Measurements from ENCODE around the gene CCL23.
"Not testable (repeated sequence)": the region's sequence is repeated elsewhere in the genome, so short reads cannot be mapped to it uniquely, and the experiment has no call there.

CCL23 gene

DNA sequence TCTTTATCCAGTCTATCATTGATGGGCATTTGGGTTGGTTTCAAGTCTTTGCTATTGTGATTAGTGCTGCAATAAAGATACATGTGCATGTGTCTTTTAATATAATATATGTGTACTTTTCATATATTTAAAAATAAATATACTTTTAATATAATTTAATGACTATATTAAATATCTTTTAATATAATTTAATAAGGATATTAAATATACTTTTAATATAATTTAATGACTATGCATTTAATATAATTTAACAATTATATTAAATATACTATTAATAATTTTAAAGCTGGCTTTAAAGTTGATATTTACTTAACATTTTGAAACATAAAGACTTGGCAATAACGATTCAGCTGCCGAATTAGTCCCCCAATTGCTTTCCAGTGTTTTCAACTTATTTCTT lies 1.2 kb downstream of the CCL23 start:
- CTCF ChIA-PET = interaction anchor here (0.7 kb wide), 1 partner anchor 39 kb away, joined by 3 read pairs; no protein-coding TSS in a partner anchor
- TF ChIP-seq HDGF (IDR thresholded peaks at IDR 0.05; ENCODE audit: borderline replicate concordance) (no peak), FOXM1 (IDR thresholded peaks at IDR 0.05; ENCODE audit: borderline replicate concordance) (no peak), L3MBTL2 (conservative IDR thresholded peaks at IDR 0.05) (no peak), LEF1 (IDR thresholded peaks at IDR 0.05; ENCODE audit: borderline replicate concordance) (no peak), ELF4 (IDR thresholded peaks at IDR 0.05) (no peak), NFRKB (IDR thresholded peaks at IDR 0.05) (no peak), TARDBP (IDR thresholded peaks at IDR 0.05) (no peak), ZNF384 (IDR thresholded peaks at IDR 0.05) (no peak), SP1 (IDR thresholded peaks at IDR 0.05) (no peak), BHLHE40 (IDR thresholded peaks at IDR 0.05; ENCODE audit: borderline replicate concordance) (no peak), FOXA1 (IDR thresholded peaks at IDR 0.05) (no peak), CTBP1 (IDR thresholded peaks at IDR 0.05; ENCODE audit: borderline replicate concordance) (no peak), ARNT (IDR thresholded peaks at IDR 0.05) (no peak), FOXK2 (IDR thresholded peaks at IDR 0.05) (no peak), SUZ12 (IDR thresholded peaks at IDR 0.05) (no peak)
- TF ChIP-seq, protein P1, sequence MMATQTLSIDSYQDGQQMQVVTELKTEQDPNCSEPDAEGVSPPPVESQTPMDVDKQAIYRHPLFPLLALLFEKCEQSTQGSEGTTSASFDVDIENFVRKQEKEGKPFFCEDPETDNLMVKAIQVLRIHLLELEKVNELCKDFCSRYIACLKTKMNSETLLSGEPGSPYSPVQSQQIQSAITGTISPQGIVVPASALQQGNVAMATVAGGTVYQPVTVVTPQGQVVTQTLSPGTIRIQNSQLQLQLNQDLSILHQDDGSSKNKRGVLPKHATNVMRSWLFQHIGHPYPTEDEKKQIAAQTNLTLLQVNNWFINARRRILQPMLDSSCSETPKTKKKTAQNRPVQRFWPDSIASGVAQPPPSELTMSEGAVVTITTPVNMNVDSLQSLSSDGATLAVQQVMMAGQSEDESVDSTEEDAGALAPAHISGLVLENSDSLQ (IDR thresholded peaks at IDR 0.05) = no peak
- POLR2A ChIA-PET = no interaction called here
- DNase-seq (ENCODE audit: extremely low spot score) = no peak

DNA sequence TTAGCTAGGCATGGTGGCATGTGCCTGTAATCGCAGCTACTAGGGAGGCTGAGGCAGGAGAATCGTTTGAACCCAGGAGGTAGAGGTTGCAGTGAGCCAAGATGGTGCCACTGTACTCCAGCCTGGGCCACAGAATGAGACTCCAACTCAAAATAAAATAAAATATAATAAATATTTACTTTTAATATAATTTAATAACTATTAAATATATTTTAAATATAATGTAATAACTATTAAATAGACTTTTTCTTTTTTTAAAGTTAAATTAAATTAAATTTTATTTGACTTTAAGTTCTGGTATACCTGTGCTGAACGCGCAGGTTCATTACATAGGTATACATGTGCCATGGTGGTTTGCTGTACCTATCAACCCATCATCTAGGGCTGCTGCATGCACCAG lies 1.9 kb downstream of the CCL23 start:
- DNase-seq (ENCODE audit: extremely low spot score); CTCF ChIA-PET; POLR2A ChIA-PET: not testable (repeated sequence)

DNA sequence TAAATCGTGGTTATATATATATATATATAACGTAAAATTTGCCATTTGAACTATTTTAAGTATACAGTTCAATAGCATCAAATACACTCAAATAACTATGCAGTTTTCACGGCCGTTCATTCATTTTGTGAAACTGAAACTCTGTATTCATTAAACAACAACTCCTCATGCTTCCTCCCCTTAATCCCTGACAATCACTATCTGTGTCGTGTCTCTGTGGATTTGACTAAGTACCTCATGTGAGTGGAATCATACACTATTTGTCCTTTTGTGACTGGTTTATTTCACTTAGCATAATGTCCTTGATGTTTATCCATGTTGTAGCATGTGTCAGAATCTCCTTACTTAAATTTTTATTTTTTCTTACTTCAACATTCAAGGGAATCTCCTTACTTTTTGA lies 2.8 kb downstream of the CCL23 start:
- no peak for TF ChIP-seq TARDBP (IDR thresholded peaks at IDR 0.05)
- TF ChIP-seq NFRKB (IDR thresholded peaks at IDR 0.05) = no peak
- no peak for TF ChIP-seq FOXK2 (IDR thresholded peaks at IDR 0.05)
- no peak for TF ChIP-seq HDGF (IDR thresholded peaks at IDR 0.05; ENCODE audit: borderline replicate concordance)
- no peak for TF ChIP-seq FOXA1 (IDR thresholded peaks at IDR 0.05)
- no peak for TF ChIP-seq SP1 (IDR thresholded peaks at IDR 0.05)
- no peak for TF ChIP-seq LEF1 (IDR thresholded peaks at IDR 0.05; ENCODE audit: borderline replicate concordance)
- no peak for TF ChIP-seq ZNF384 (IDR thresholded peaks at IDR 0.05)
- TF ChIP-seq L3MBTL2 (conservative IDR thresholded peaks at IDR 0.05) = no peak
- TF ChIP-seq ELF4 (IDR thresholded peaks at IDR 0.05) = no peak
- TF ChIP-seq FOXM1 (IDR thresholded peaks at IDR 0.05; ENCODE audit: borderline replicate concordance) = no peak
- TF ChIP-seq, protein P1 (IDR thresholded peaks at IDR 0.05) = no peak
- TF ChIP-seq BHLHE40 (IDR thresholded peaks at IDR 0.05; ENCODE audit: borderline replicate concordance) = no peak
- ChIA-PET CTCF (no interaction called here), POLR2A (no interaction called here)
- DNase-seq (ENCODE audit: extremely low spot score) = no peak

DNA sequence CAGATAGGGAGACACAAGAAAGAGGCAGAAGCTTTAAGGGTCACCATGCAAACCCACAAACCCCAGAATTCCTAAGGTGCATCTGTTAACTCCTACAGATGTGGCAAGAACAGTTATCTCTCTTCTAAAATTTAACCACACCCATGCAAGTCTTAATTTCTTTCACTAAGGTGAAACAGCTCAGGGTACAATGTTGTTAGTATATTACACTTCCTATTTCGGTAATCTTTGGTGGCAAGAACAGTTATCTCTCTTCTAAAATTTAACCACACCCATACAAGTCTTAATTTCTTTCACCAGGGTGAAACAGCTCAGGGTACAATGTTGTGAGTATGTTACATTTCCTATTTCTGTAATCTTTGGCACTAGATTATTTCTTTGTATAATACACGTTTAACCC lies 6.6 kb downstream of the CCL23 start:
- TF ChIP-seq, protein P1 (IDR thresholded peaks at IDR 0.05) = no peak
- no peak for DNase-seq (ENCODE audit: extremely low spot score)
- POLR2A ChIA-PET = no interaction called here
- CTCF ChIA-PET = no interaction called here

DNA sequence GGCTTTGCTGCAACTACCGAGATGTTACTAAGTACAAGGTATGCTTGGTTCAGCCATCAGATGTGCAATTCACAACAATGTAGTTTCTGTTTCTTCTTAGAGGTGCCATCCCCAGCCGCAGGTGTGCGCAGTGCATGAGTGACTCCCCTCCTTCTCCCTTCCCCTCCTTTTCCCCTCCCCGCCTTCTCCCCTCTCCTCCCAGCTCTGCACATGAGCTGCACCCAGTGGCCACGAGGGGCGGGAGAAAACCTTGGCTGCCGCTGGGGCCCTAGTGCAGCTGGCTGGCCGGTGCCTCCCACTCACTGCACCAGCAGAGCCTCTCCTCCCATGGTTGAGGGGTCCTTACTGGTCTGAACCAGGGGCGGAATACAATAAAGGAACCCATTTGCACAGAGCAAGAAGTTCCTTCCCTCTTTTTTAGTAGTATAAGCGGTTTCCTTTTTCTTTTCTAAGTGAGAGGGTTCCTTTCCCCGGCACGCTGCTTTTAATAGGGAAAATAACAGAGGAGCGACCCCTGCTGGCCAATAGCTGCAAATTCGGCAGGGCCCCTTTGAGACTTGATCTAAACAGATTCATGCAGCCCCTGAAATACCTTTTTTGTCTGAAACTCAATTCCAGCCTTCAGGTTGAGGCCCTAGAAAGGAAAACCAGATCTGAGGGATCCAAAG lies 8.6 kb downstream of the CCL23 start:
- POLR2A ChIA-PET = no interaction called here
- DNase-seq (ENCODE audit: extremely low spot score) = no peak
- TF ChIP-seq NFRKB (IDR thresholded peaks at IDR 0.05) = no peak
- TF ChIP-seq, protein P1 (IDR thresholded peaks at IDR 0.05) = no peak
- TF ChIP-seq CTBP1 (IDR thresholded peaks at IDR 0.05; ENCODE audit: borderline replicate concordance) = no peak
- no peak for TF ChIP-seq FOXK2 (IDR thresholded peaks at IDR 0.05)
- no peak for TF ChIP-seq SUZ12 (IDR thresholded peaks at IDR 0.05)
- TF ChIP-seq ARNT (IDR thresholded peaks at IDR 0.05) = no peak
- TF ChIP-seq HDGF (IDR thresholded peaks at IDR 0.05; ENCODE audit: borderline replicate concordance) = no peak
- no peak for TF ChIP-seq LEF1 (IDR thresholded peaks at IDR 0.05; ENCODE audit: borderline replicate concordance)
- no peak for TF ChIP-seq SP1 (IDR thresholded peaks at IDR 0.05)
- no peak for TF ChIP-seq ELF4 (IDR thresholded peaks at IDR 0.05)
- TF ChIP-seq ZNF384 (IDR thresholded peaks at IDR 0.05) = no peak
- TF ChIP-seq L3MBTL2 (conservative IDR thresholded peaks at IDR 0.05) = no peak
- no peak for TF ChIP-seq FOXM1 (IDR thresholded peaks at IDR 0.05; ENCODE audit: borderline replicate concordance)
- no peak for TF ChIP-seq TARDBP (IDR thresholded peaks at IDR 0.05)
- no peak for TF ChIP-seq FOXA1 (IDR thresholded peaks at IDR 0.05)
- TF ChIP-seq BHLHE40 (IDR thresholded peaks at IDR 0.05; ENCODE audit: borderline replicate concordance) = no peak
- CTCF ChIA-PET = interaction anchor here (1.2 kb wide), 1 partner anchor 140 kb away, joined by 3 read pairs; no protein-coding TSS in a partner anchor

DNA sequence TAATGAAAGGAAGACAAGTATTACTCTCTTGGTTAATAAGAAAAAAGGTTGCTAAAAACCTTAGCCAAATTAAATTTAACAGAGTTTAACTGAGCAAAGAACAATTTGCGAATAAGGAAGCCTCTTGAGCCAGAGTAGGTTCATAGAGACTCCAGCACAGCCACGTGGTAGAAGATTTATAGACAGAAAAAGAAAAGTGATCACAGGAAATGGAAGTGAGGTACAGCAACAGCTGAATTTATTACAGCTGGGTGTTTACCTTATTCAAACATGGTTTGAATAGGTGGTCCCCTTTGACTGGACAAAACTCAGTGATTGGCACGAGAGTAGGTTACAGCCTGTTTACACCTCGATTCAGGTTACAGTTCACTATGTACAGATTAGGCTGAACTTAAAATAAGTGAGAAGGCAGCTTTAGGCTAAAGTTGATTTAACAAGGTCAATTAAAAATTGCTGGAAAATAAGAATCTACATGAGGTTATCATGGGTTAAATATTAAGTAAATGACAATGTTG lies 13.1 kb downstream of the CCL23 start:
- DNase-seq (ENCODE audit: extremely low spot score) = no peak
- CTCF ChIA-PET = interaction anchor here (1.3 to 1.9 kb wide), 2 partner anchors 14 to 144 kb away, joined by 7 read pairs; partner anchors contain the start of gene CCL23
- TF ChIP-seq L3MBTL2 (conservative IDR thresholded peaks at IDR 0.05) (no peak), BHLHE40 (IDR thresholded peaks at IDR 0.05; ENCODE audit: borderline replicate concordance) (no peak), ZNF384 (IDR thresholded peaks at IDR 0.05) (no peak), TARDBP (IDR thresholded peaks at IDR 0.05) (no peak), ARNT (IDR thresholded peaks at IDR 0.05) (no peak), NFRKB (IDR thresholded peaks at IDR 0.05) (no peak), FOXA1 (IDR thresholded peaks at IDR 0.05) (no peak), FOXK2 (IDR thresholded peaks at IDR 0.05) (no peak), HDGF (IDR thresholded peaks at IDR 0.05; ENCODE audit: borderline replicate concordance) (no peak), ELF4 (IDR thresholded peaks at IDR 0.05) (no peak), LEF1 (IDR thresholded peaks at IDR 0.05; ENCODE audit: borderline replicate concordance) (no peak), SUZ12 (IDR thresholded peaks at IDR 0.05) (no peak), FOXM1 (IDR thresholded peaks at IDR 0.05; ENCODE audit: borderline replicate concordance) (no peak), CTBP1 (IDR thresholded peaks at IDR 0.05; ENCODE audit: borderline replicate concordance) (no peak)
- TF ChIP-seq, protein P1 (IDR thresholded peaks at IDR 0.05) = no peak
- POLR2A ChIA-PET = no interaction called here

Measured in HEK293T (cell line).